Fibroblast of skin of right quadriceps (primary cell): ENCODE measurements around the gene S100A3.
"Not testable (repeated sequence)": the region's sequence is repeated elsewhere in the genome, so short reads cannot be mapped to it uniquely, and the experiment has no call there.

Experiments
- DNase-seq: peaks from one replicate; pipeline ENCODE4 v3.0.0-alpha.2; 2013

The S100A3 gene

DNA sequence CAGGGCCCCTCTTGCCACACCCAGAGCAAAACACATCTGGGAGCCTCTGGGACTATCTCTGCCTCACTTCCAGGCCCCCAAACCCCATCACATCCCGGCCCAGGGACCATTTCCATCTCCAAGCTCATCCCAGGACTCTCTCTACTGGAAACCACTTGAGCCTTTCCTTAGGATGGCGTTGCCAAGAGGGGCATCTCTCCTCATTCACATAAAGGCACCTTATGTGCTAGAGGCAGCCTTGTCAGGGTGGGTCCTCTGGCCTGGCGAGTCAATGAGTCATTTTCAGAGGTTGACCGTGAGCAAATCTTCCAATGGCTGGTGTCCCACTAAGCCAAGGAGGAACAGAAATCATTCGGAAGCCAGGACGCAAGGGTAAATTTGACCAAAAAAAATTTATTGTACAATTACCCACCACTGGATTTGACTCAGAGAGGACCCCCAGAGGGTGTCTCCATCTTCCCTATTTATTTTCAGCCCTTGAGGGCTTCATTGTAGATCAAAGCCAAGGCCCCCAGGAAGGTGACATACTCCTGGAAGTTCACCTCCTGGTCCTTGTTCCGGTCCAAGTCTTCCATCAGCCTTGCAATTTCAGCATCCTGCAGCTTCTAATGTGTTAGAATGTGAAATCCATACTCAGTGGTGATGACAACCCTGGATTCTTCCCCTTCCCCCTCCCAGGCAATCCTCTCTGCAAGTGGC, 14.7 kb downstream of the S100A3 start:
- DNase-seq: peak; percentile 38

- peak; percentile 95 for DNase-seq
Observed at GRCh38 chr1:153533689-153534201, 15.3 kb downstream of the S100A3 start.

DNA sequence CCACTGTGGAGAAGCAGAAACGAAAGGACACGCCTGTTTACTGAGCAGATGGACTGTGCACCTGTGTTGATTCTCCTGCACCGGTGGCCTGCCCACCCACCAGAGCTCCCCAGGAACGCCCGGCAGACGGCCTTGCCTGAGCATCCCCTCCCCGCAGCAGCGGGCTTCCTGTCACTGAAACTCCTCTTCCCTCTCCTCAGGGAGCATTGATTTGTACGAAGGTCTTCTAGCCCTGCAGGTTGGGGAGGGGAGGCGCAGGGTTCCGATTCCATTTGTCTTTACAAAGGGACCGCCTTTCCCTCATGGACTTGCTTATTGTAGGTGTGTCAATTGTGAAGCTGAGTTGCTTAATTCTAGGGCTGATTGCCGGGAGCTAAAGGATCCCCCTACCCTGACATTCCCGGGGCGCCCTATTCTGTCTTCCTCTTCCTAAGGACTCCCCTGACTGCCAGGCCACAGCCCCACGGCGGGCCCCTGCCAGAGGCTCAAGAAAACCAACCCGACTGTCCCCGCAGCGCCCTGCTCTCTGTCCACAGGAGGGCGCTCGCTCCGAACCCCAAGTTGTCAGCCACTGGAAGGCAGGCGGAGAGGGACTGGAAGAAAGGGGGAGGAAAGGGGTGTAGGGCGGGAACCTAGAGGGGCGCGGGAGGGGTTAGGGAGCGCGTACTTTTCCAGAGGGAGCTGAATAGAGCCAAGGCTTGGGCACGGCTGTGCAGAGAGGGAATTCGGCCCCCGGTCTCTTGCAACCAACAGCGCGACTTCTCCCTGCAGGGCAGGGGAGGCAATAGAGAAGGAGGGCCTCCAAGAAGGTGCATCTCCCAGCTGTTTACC, 16.1 kb downstream of the S100A3 start:
- peak; percentile 89 for DNase-seq

DNA sequence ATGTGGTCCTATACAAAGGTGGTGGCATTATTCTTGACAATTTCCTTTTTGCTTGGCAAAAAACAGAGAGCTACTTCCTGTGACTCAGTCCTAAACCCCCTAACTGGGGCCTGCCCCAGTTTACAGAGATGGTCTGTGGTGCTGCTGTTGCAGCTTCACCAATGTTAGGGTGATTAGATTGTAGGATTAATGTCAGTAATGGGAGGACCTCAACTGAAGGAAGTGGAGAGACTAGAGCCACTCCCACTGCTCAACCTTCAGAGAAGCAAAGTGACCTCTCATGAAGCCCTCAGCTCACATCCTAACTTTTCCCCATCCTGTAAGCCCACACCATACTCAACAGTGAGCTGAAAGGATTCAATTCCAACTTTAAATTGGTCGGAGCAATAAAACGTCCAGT, 16.9 kb downstream of the S100A3 start:
- no peak for DNase-seq

- no peak for DNase-seq
Observed at GRCh38 chr1:153531638-153532037, 17.4 kb downstream of the S100A3 start.

GRCh38 chr1:153527683-153528040, 21.4 kb downstream of the S100A3 start:
- DNase-seq: no peak

DNA sequence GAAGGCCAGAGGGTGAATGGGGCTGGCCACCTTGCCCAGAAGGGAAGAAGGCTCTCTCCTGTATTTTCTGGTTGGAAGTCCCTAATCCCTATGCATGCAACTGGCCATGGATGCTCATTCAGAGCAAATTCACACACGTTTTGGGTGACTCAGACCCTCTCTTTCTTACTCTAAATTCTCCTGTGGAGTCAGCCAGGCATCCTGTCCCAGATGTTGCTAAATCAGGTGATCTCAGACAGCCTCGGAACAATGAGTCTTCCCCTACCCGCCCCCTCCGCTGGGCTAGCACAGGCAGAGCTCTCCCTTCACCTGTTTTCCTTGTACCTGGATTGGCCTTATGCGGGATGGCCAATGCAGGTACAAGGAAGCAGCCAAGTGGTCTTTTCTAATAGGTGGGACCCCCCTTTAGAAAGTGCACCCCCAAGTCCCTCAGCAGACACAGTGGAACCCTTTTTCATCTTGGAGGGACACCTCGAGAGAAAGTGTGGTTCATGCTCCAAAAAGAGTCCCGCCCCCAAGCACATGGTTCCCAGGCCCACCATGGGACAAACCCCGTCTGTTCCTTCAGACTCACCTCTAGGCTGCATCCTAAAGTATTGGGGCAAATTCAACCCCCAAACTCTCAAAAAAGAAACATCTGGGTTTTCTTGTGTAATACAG, 21.9 kb downstream of the S100A3 start:
- DNase-seq: no peak

GRCh38 chr1:153526132-153526543, 22.9 kb downstream of the S100A3 start:
- no peak for DNase-seq

DNA sequence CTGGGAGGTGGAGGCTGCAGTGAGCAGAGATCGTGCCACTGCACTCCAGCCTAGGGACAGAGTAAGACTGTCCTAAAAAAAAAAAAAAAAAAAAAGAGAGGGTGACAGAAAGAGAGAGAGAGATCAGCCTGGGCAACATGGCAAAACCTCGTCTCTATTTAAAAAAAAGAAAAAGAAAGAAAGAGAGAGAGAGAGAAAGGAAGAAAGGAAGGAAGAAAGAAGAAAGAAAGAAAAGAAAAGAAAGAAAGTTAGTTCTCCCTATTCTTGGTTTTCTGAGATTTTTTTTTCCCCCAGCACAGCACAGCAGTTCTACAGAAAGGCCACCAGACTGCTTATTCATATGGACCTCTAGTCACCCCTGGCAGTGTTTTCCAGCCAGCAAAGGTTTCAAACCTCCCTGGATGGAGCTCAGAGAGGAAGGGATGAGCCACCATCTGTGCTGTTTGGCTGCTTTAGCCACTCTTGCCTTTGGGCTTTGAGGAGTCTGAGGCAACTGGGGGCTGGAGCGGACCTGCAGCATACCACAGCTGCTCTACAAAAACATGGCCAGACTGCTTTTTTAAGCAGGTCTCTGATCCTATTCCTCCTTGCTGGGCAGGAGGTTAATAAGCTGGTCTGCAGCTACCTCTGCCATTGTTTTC, 23.9 kb downstream of the S100A3 start:
- DNase-seq: no peak

GRCh38 chr1:153522353-153523048, 26.6 kb downstream of the S100A3 start:
- DNase-seq: not testable (repeated sequence)

DNA sequence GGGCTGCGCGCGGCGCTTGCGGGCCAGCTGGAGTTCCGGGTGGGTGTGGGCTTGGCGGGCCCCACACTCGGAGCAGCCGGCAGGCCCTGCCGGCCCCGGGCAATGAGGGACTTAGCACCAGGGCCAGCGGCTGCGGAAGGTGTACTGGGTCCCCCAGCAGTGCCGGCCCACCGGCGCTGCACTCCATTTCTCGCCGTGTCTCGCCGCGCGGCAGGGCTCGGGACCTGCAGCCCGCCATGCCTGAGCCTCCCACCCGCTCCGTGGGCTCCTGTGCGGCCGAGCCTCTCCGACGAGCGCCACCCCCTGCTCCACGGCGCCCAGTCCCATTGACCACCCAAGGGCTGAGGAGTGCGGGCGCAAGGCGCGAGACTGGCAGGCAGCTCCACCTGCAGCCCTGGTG, 27.2 kb downstream of the S100A3 start:
- DNase-seq: not testable (repeated sequence)

DNA sequence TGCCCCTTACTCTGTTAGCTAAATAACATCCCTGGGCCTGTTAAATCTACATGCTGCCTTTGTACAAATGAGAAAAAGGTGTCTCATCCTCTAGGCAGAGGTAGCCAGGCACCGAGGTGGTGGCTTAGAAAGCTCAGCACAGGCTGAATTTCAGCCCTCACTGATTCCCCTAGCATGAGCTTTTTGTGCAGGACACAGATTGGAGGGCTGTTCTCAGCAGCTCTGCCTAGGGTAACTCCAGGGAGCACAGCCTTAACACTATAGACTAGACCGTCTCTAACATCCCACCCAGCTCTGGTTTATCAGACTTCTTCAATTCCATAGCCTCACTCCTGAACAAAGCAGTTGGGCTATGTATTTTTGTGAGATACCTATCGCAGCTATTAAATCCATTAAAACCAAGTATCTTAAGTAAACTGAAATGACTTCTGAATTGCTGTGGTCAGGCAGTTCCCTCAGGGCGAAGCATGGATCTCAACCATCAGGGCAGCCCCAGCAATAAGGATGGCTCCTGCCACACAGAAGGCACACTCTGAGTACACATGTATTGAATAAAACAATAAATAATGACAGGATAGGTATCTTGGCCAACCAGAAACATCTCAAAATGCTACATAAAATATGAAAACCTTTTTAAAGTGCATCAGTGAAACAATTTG, 28.1 kb downstream of the S100A3 start:
- no peak for DNase-seq

- DNase-seq: not testable (repeated sequence)
Observed at GRCh38 chr1:153520137-153520691, 28.8 kb downstream of the S100A3 start.

- no peak for DNase-seq
Observed at GRCh38 chr1:153519242-153519641, 29.8 kb downstream of the S100A3 start.

GRCh38 chr1:153515504-153516394, 33.3 kb downstream of the S100A3 start:
- no peak for DNase-seq

- no peak for DNase-seq
Observed at GRCh38 chr1:153513666-153514065, 35.4 kb downstream of the S100A3 start.

GRCh38 chr1:153513023-153513422, 36.0 kb downstream of the S100A3 start:
- DNase-seq: no peak

DNA sequence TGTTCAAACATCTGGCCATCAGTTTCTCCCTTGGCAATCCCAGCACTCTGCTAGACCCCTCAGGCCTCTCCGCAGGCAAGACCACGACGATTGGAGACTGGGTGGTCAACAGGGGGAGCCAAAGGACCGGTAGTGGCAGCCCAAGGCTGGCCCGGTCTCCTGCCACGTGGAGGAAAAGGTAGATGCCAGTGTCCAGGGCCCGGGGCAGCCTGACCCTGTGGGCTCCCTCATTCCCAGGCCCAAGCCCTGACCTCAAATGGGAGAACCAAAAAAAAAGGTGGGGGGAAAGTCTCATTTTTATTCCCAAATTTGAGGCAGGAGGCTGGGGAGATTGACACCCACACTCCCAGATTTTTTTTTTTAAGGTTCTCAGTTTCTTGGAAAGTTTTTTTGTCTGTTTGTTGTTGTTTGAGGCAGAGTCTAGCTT, 38.1 kb downstream of the S100A3 start:
- DNase-seq: peak; percentile 76

GRCh38 chr1:153509729-153510354, 39.2 kb downstream of the S100A3 start:
- peak; percentile 30 for DNase-seq

GRCh38 chr1:153509036-153509435, 40.0 kb downstream of the S100A3 start:
- DNase-seq: no peak
